IPS-20b (cell line): ENCODE measurements around the gene SLC7A14.

ENCODE experiments used
- H3K27ac ChIP-seq: one replicate; pipeline ENCODE4 v1.5.1; 2013; ENCODE audit warnings: low read length
- H3K27me3 ChIP-seq: 2 replicates; pipeline ENCODE4 v1.6.1; 2013; ENCODE audit warnings: mild to moderate bottlenecking, low read length, inconsistent platforms; ENCODE audit not compliant: insufficient read depth
- H3K36me3 ChIP-seq: 2 replicates; pipeline ENCODE4 v1.6.1; 2013; ENCODE audit warnings: low read depth, mild to moderate bottlenecking, inconsistent platforms, low read length, moderate library complexity; ENCODE audit not compliant: insufficient read depth
- H3K4me1 ChIP-seq: 2 replicates; pipeline ENCODE4 v1.6.1; 2013; ENCODE audit warnings: mild to moderate bottlenecking, control low read depth, inconsistent platforms, low read length, moderate library complexity; ENCODE audit not compliant: insufficient read depth
- H3K4me3 ChIP-seq: 2 replicates; pipeline ENCODE4 v1.5.1; 2013; ENCODE audit warnings: mild to moderate bottlenecking, low read length, inconsistent platforms
- H3K9ac ChIP-seq: 2 replicates; pipeline ENCODE4 v1.6.1; 2013; ENCODE audit warnings: low read depth, mild to moderate bottlenecking, inconsistent platforms, low read length, moderate library complexity
- H3K9me3 ChIP-seq: 2 replicates; pipeline ENCODE4 v1.6.1; 2013; ENCODE audit warnings: mild to moderate bottlenecking, low read depth, low read length, inconsistent platforms; ENCODE audit not compliant: insufficient read depth

The SLC7A14 gene

GRCh38 chr3:170432416-170432815, 153.5 kb downstream of the SLC7A14 start:
- no peaks in the 10 kb centered on the region for H3K9me3 ChIP-seq
- no peak overlapping the region for H3K4me3 ChIP-seq
- no peak overlapping the region for H3K27ac ChIP-seq
- H3K36me3 ChIP-seq, result no peaks in the 10 kb centered on the region
- no peaks in the 10 kb centered on the region for H3K27me3 ChIP-seq
- peaks cover 3% of the 10 kb centered on the region; the same call in 1 of the 2 replicates for H3K4me1 ChIP-seq
- H3K9ac ChIP-seq, result no peak overlapping the region

- Histone ChIP-seq H3K27ac (no peak overlapping the region), H3K9me3 (no peaks in the 10 kb centered on the region), H3K4me3 (no peak overlapping the region), H3K4me1 (peaks cover 6% of the 10 kb centered on the region; the same call in 1 of the 2 replicates), H3K9ac (no peak overlapping the region), H3K36me3 (no peaks in the 10 kb centered on the region), H3K27me3 (no peaks in the 10 kb centered on the region)
Measured at GRCh38 chr3:170431054-170431453, 154.8 kb downstream of the SLC7A14 start.

- Histone ChIP-seq H3K9me3 (no peaks in the 10 kb centered on the region), H3K9ac (no peak overlapping the region), H3K4me3 (no peak overlapping the region), H3K4me1 (peaks cover 13% of the 10 kb centered on the region; the same call in 1 of the 2 replicates), H3K36me3 (no peaks in the 10 kb centered on the region), H3K27me3 (no peaks in the 10 kb centered on the region), H3K27ac (no peak overlapping the region)
Measured at GRCh38 chr3:170429050-170429449, 156.8 kb downstream of the SLC7A14 start.

GRCh38 chr3:170428095-170428494, 157.8 kb downstream of the SLC7A14 start:
- Histone ChIP-seq H3K4me1 (peaks cover 13% of the 10 kb centered on the region; the same call in 1 of the 2 replicates), H3K27ac (no peak overlapping the region), H3K36me3 (no peaks in the 10 kb centered on the region), H3K9me3 (no peaks in the 10 kb centered on the region), H3K9ac (no peak overlapping the region), H3K27me3 (no peaks in the 10 kb centered on the region), H3K4me3 (no peak overlapping the region)

- H3K27ac ChIP-seq, result no peak overlapping the region
- H3K4me3 ChIP-seq, result no peak overlapping the region; the same call in 1 of the 2 replicates
- peak overlapping the region; percentile 37; the same call in 1 of the 2 replicates for H3K9ac ChIP-seq
- no peaks in the 10 kb centered on the region for H3K36me3 ChIP-seq
- H3K9me3 ChIP-seq, result no peaks in the 10 kb centered on the region
- H3K4me1 ChIP-seq, result peaks cover 13% of the 10 kb centered on the region; the same call in 1 of the 2 replicates
- peaks cover 6% of the 10 kb centered on the region; the same call in 1 of the 2 replicates for H3K27me3 ChIP-seq
Measured at GRCh38 chr3:170426240-170426797, 159.6 kb downstream of the SLC7A14 start.

- Histone ChIP-seq H3K4me3 (peak overlapping the region; percentile 4; the same call in 1 of the 2 replicates), H3K4me1 (peaks cover 13% of the 10 kb centered on the region; the same call in 1 of the 2 replicates), H3K27ac (peak overlapping the region; percentile 6), H3K9me3 (no peaks in the 10 kb centered on the region), H3K9ac (peak overlapping the region; percentile 37; the same call in 1 of the 2 replicates), H3K36me3 (no peaks in the 10 kb centered on the region), H3K27me3 (peaks cover 13% of the 10 kb centered on the region)
Measured at GRCh38 chr3:170425491-170426239, 160.2 kb downstream of the SLC7A14 start.

GRCh38 chr3:170424879-170425278, 161.0 kb downstream of the SLC7A14 start:
- peak overlapping the region; percentile 14; the same call in 1 of the 2 replicates for H3K9ac ChIP-seq
- peaks cover 21% of the 10 kb centered on the region for H3K27me3 ChIP-seq
- H3K4me1 ChIP-seq, result peaks cover 10% of the 10 kb centered on the region; the same call in 1 of the 2 replicates
- no peaks in the 10 kb centered on the region for H3K36me3 ChIP-seq
- no peak overlapping the region for H3K27ac ChIP-seq
- H3K4me3 ChIP-seq, result no peak overlapping the region
- H3K9me3 ChIP-seq, result no peaks in the 10 kb centered on the region

- H3K36me3 ChIP-seq, result no peaks in the 10 kb centered on the region
- no peaks in the 10 kb centered on the region for H3K9me3 ChIP-seq
- no peak overlapping the region for H3K9ac ChIP-seq
- H3K27me3 ChIP-seq, result peaks cover 39% of the 10 kb centered on the region
- H3K4me1 ChIP-seq, result peaks cover 10% of the 10 kb centered on the region; the same call in 1 of the 2 replicates
- H3K4me3 ChIP-seq, result no peak overlapping the region
- no peak overlapping the region for H3K27ac ChIP-seq
Measured at GRCh38 chr3:170423001-170423615, 162.8 kb downstream of the SLC7A14 start.

GRCh38 chr3:170421758-170422157, 164.1 kb downstream of the SLC7A14 start:
- no peaks in the 10 kb centered on the region for H3K36me3 ChIP-seq
- peaks cover 10% of the 10 kb centered on the region; the same call in 1 of the 2 replicates for H3K4me1 ChIP-seq
- H3K27ac ChIP-seq, result no peak overlapping the region
- H3K4me3 ChIP-seq, result no peak overlapping the region
- H3K9ac ChIP-seq, result no peak overlapping the region
- H3K27me3 ChIP-seq, result peaks cover 52% of the 10 kb centered on the region
- no peaks in the 10 kb centered on the region for H3K9me3 ChIP-seq

- Histone ChIP-seq H3K36me3 (no peaks in the 10 kb centered on the region), H3K27me3 (peaks cover 58% of the 10 kb centered on the region), H3K4me3 (no peak overlapping the region), H3K4me1 (peaks cover 8% of the 10 kb centered on the region; the same call in 1 of the 2 replicates), H3K9ac (no peak overlapping the region), H3K27ac (no peak overlapping the region), H3K9me3 (no peaks in the 10 kb centered on the region)
Measured at GRCh38 chr3:170421111-170421641, 164.7 kb downstream of the SLC7A14 start.

- peak overlapping the region; percentile 60 for H3K4me3 ChIP-seq
- H3K9ac ChIP-seq, result peak overlapping the region; percentile 43; the same call in 1 of the 2 replicates
- H3K4me1 ChIP-seq, result peaks cover 5% of the 10 kb centered on the region; the same call in 1 of the 2 replicates
- no peaks in the 10 kb centered on the region for H3K9me3 ChIP-seq
- no peaks in the 10 kb centered on the region for H3K36me3 ChIP-seq
- peaks cover 58% of the 10 kb centered on the region for H3K27me3 ChIP-seq
- no peak overlapping the region for H3K27ac ChIP-seq
Measured at GRCh38 chr3:170420307-170420821, 165.5 kb downstream of the SLC7A14 start.
